Measurements from ENCODE around the gene ANKS3.
A peak's percentile ranks its signal among the peaks of the same experiment; 100 is the strongest.

The ANKS3 gene

DNA sequence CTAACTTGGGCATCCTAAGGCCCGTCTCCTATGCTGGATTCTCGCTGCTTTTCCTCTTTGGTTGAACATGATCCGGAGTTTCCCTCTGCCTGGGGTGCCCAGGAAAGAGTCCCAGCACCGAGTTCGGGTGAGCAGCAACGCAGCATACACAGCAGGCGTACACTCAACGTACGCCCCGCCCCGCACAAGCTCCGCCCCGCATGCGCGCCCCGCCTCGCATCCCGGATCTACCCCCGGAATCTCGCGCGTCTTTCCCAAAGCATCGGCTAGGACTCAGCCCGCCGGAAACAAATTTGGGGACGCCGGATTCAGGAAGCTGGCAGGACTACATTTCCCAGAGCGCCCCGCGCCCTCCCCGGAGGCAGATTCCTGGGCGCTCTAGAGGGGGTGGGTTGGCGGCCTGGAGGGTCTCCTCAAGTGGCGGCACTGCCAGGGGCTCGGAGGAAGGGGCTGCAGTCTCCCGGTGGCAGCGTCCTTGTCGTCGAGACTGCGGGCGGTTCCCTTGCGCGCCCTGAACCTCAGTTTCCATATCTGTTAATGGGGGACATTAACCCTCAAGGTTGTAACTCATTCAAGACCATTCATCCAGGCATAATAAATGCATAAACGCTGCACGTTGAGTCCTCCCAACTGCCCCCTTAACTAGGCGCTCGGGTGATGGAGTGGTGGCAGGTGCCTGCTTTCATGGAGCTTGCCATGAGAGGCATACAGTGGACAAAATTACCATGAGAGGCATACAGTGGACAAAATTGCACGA is 34.7 kb upstream of the ANKS3 start (continued):
- TF ChIP-seq, protein P1, sequence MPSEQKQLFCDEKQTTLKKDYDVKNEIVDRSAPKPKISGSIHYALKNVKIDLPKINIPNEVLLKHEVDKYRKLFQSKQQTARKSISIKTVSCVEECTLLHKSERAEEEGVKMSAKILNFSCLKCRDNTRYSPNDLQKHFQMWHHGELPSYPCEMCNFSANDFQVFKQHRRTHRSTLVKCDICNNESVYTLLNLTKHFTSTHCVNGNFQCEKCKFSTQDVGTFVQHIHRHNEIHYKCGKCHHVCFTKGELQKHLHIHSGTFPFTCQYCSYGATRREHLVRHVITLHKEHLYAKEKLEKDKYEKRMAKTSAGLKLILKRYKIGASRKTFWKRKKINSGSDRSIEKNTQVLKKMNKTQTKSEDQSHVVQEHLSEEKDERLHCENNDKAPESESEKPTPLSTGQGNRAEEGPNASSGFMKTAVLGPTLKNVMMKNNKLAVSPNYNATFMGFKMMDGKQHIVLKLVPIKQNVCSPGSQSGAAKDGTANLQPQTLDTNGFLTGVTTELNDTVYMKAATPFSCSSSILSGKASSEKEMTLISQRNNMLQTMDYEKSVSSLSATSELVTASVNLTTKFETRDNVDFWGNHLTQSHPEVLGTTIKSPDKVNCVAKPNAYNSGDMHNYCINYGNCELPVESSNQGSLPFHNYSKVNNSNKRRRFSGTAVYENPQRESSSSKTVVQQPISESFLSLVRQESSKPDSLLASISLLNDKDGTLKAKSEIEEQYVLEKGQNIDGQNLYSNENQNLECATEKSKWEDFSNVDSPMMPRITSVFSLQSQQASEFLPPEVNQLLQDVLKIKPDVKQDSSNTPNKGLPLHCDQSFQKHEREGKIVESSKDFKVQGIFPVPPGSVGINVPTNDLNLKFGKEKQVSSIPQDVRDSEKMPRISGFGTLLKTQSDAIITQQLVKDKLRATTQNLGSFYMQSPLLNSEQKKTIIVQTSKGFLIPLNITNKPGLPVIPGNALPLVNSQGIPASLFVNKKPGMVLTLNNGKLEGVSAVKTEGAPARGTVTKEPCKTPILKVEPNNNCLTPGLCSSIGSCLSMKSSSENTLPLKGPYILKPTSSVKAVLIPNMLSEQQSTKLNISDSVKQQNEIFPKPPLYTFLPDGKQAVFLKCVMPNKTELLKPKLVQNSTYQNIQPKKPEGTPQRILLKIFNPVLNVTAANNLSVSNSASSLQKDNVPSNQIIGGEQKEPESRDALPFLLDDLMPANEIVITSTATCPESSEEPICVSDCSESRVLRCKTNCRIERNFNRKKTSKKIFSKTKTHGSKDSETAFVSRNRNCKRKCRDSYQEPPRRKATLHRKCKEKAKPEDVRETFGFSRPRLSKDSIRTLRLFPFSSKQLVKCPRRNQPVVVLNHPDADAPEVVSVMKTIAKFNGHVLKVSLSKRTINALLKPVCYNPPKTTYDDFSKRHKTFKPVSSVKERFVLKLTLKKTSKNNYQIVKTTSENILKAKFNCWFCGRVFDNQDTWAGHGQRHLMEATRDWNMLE (tag by site-specific recombination; conservative IDR thresholded peaks at IDR 0.05; ENCODE audit: low read depth) = peak; percentile 65
- TF ChIP-seq ZNF354C (tag by site-specific recombination; IDR thresholded peaks at IDR 0.05; ENCODE audit: borderline replicate concordance, low read depth) (no peak), ZNF785 (tag by site-specific recombination; IDR thresholded peaks at IDR 0.05) (no peak), IKZF3 (tag by site-specific recombination; IDR thresholded peaks at IDR 0.05) (peak; percentile 100), SP7 (tag by site-specific recombination; IDR thresholded peaks at IDR 0.05) (0 out of 2 replicates have a peak, but pooled peaks have one; percentile 28), ZNF221 (tag by site-specific recombination; IDR thresholded peaks at IDR 0.05; ENCODE audit: borderline replicate concordance) (no peak), ZNF792 (tag by site-specific recombination; IDR thresholded peaks at IDR 0.05) (0 out of 2 replicates have a peak, but pooled peaks have one; percentile 61), ZFP41 (tag by site-specific recombination; IDR thresholded peaks at IDR 0.05; ENCODE audit: borderline replicate concordance) (no peak), ZNF600 (tag by site-specific recombination; IDR thresholded peaks at IDR 0.05) (peak; percentile 87; the same call in 1 of the 2 replicates), ZNF530 (tag by site-specific recombination; IDR thresholded peaks at IDR 0.05; ENCODE audit: low read depth) (no peak), ZNF2 (tag by site-specific recombination; IDR thresholded peaks at IDR 0.05) (peak; percentile 54), ZNF140 (tag by site-specific recombination; IDR thresholded peaks at IDR 0.05) (no peak), ZNF239 (tag by site-specific recombination; IDR thresholded peaks at IDR 0.05) (no peak), ZSCAN30 (tag by site-specific recombination; IDR thresholded peaks at IDR 0.05) (no peak), ZNF223 (tag by site-specific recombination; IDR thresholded peaks at IDR 0.05) (no peak), ZNF138 (tag by site-specific recombination; IDR thresholded peaks at IDR 0.05; ENCODE audit: borderline replicate concordance) (no peak)
- TF ChIP-seq, protein P2, sequence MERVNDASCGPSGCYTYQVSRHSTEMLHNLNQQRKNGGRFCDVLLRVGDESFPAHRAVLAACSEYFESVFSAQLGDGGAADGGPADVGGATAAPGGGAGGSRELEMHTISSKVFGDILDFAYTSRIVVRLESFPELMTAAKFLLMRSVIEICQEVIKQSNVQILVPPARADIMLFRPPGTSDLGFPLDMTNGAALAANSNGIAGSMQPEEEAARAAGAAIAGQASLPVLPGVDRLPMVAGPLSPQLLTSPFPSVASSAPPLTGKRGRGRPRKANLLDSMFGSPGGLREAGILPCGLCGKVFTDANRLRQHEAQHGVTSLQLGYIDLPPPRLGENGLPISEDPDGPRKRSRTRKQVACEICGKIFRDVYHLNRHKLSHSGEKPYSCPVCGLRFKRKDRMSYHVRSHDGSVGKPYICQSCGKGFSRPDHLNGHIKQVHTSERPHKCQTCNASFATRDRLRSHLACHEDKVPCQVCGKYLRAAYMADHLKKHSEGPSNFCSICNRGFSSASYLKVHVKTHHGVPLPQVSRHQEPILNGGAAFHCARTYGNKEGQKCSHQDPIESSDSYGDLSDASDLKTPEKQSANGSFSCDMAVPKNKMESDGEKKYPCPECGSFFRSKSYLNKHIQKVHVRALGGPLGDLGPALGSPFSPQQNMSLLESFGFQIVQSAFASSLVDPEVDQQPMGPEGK (tag by site-specific recombination; IDR thresholded peaks at IDR 0.05) = peak; percentile 62
- TF ChIP-seq, protein P3, sequence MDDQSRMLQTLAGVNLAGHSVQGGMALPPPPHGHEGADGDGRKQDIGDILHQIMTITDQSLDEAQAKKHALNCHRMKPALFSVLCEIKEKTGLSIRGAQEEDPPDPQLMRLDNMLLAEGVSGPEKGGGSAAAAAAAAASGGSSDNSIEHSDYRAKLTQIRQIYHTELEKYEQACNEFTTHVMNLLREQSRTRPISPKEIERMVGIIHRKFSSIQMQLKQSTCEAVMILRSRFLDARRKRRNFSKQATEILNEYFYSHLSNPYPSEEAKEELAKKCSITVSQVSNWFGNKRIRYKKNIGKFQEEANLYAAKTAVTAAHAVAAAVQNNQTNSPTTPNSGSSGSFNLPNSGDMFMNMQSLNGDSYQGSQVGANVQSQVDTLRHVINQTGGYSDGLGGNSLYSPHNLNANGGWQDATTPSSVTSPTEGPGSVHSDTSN (CRISPR knock-in tag; IDR thresholded peaks at IDR 0.05) = no peak
- TF ChIP-seq, protein P4, sequence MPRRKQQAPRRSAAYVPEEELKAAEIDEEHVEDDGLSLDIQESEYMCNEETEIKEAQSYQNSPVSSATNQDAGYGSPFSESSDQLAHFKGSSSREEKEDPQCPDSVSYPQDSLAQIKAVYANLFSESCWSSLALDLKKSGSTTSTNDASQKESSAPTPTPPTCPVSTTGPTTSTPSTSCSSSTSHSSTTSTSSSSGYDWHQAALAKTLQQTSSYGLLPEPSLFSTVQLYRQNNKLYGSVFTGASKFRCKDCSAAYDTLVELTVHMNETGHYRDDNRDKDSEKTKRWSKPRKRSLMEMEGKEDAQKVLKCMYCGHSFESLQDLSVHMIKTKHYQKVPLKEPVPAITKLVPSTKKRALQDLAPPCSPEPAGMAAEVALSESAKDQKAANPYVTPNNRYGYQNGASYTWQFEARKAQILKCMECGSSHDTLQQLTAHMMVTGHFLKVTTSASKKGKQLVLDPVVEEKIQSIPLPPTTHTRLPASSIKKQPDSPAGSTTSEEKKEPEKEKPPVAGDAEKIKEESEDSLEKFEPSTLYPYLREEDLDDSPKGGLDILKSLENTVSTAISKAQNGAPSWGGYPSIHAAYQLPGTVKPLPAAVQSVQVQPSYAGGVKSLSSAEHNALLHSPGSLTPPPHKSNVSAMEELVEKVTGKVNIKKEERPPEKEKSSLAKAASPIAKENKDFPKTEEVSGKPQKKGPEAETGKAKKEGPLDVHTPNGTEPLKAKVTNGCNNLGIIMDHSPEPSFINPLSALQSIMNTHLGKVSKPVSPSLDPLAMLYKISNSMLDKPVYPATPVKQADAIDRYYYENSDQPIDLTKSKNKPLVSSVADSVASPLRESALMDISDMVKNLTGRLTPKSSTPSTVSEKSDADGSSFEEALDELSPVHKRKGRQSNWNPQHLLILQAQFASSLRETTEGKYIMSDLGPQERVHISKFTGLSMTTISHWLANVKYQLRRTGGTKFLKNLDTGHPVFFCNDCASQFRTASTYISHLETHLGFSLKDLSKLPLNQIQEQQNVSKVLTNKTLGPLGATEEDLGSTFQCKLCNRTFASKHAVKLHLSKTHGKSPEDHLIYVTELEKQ (tag by site-specific recombination; IDR thresholded peaks at IDR 0.05; ENCODE audit: borderline replicate concordance) = no peak
- TF ChIP-seq, protein P5, sequence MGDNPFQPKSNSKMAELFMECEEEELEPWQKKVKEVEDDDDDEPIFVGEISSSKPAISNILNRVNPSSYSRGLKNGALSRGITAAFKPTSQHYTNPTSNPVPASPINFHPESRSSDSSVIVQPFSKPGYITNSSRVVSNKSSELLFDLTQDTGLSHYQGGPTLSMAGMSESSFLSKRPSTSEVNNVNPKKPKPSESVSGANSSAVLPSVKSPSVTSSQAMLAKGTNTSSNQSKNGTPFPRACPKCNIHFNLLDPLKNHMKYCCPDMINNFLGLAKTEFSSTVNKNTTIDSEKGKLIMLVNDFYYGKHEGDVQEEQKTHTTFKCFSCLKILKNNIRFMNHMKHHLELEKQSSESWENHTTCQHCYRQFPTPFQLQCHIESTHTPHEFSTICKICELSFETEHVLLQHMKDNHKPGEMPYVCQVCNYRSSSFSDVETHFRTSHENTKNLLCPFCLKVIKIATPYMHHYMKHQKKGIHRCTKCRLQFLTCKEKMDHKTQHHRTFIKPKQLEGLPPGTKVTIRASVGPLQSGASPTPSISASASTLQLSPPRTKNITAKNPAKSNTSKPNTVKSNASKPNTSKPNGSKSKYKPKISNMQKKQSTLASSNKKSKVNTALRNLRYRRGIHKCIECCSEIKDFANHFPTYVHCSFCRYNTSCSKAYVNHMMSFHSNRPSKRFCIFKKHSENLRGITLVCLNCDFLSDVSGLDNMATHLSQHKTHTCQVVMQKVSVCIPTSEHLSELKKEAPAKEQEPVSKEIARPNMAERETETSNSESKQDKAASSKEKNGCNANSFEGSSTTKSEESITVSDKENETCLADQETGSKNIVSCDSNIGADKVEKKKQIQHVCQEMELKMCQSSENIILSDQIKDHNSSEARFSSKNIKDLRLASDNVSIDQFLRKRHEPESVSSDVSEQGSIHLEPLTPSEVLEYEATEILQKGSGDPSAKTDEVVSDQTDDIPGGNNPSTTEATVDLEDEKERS (tag by site-specific recombination; IDR thresholded peaks at IDR 0.05) = no peak
- TF ChIP-seq, protein P6, sequence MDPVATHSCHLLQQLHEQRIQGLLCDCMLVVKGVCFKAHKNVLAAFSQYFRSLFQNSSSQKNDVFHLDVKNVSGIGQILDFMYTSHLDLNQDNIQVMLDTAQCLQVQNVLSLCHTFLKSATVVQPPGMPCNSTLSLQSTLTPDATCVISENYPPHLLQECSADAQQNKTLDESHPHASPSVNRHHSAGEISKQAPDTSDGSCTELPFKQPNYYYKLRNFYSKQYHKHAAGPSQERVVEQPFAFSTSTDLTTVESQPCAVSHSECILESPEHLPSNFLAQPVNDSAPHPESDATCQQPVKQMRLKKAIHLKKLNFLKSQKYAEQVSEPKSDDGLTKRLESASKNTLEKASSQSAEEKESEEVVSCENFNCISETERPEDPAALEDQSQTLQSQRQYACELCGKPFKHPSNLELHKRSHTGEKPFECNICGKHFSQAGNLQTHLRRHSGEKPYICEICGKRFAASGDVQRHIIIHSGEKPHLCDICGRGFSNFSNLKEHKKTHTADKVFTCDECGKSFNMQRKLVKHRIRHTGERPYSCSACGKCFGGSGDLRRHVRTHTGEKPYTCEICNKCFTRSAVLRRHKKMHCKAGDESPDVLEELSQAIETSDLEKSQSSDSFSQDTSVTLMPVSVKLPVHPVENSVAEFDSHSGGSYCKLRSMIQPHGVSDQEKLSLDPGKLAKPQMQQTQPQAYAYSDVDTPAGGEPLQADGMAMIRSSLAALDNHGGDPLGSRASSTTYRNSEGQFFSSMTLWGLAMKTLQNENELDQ (tag by site-specific recombination; IDR thresholded peaks at IDR 0.05; ENCODE audit: low read depth) = no peak
